Measurements from ENCODE around the gene HIVEP3. TPM values are rescaled to one million over a fixed set of nuclear protein-coding genes. Genes with fewer than 3 reads are reported as not detected.

Gene HIVEP3
- total RNA-seq, 1 experiment from 2014 or later: 11.0 TPM

- POLR2A ChIA-PET (ENCODE audit: unreplicated experiment): no interaction called here
- Histone ChIP-seq H3K9me2 (ENCODE audit: insufficient read depth) (no peaks in the 10 kb centered on the region), H3K9me3 (ENCODE audit: insufficient read depth, low read depth) (no peaks in the 10 kb centered on the region), H3K27ac (no peak overlapping the region), H3K4me3 (no peak overlapping the region), H4K20me1 (ENCODE audit: insufficient read depth) (no peaks in the 10 kb centered on the region), H3K4me1 (replicated peaks; ENCODE audit: insufficient read depth) (no peaks in the 10 kb centered on the region), H3K4me2 (no peak overlapping the region), H3K79me2 (ENCODE audit: low read depth) (no peaks in the 10 kb centered on the region), H3K27me3 (ENCODE audit: insufficient read depth, low read depth) (no peaks in the 10 kb centered on the region), H3F3A (ENCODE audit: insufficient read depth, low read depth) (no peaks in the 10 kb centered on the region), H3K36me3 (ENCODE audit: low read depth) (no peaks in the 10 kb centered on the region), H2AFZ (no peak overlapping the region)
- TF ChIP-seq CTCF (conservative IDR thresholded peaks at IDR 0.05) (no peak), EZH2 (IDR thresholded peaks at IDR 0.05; ENCODE audit: low read depth) (no peak)
- CTCF ChIA-PET: interaction anchor here (0.7 kb wide), 1 partner anchor 645 kb away, joined by 3 read pairs; no protein-coding TSS in a partner anchor
- intact Hi-C loops (cut with micrococcal nuclease; ENCODE audit: unreplicated experiment): loop anchor here (10.0 kb wide), 1 partner anchor 65 kb away; no protein-coding TSS in a partner anchor
- BruUV-seq (replicated peaks): no TSS peak
- no peak for DNase-seq
Observed at GRCh38 chr1:41749991-41750745, 168.6 kb downstream of the HIVEP3 start.

- Histone ChIP-seq H3F3A (ENCODE audit: insufficient read depth, low read depth) (no peaks in the 10 kb centered on the region), H3K4me1 (replicated peaks; ENCODE audit: insufficient read depth) (no peaks in the 10 kb centered on the region), H3K4me2 (no peak overlapping the region), H3K9me3 (ENCODE audit: insufficient read depth, low read depth) (no peaks in the 10 kb centered on the region), H3K79me2 (ENCODE audit: low read depth) (no peaks in the 10 kb centered on the region), H4K20me1 (ENCODE audit: insufficient read depth) (no peaks in the 10 kb centered on the region), H3K27me3 (ENCODE audit: insufficient read depth, low read depth) (no peaks in the 10 kb centered on the region), H3K36me3 (ENCODE audit: low read depth) (no peaks in the 10 kb centered on the region), H2AFZ (no peak overlapping the region), H3K9me2 (ENCODE audit: insufficient read depth) (no peaks in the 10 kb centered on the region), H3K27ac (no peak overlapping the region), H3K4me3 (no peak overlapping the region)
- intact Hi-C loops (cut with micrococcal nuclease; ENCODE audit: unreplicated experiment): no loop called here
- BruUV-seq (replicated peaks): no TSS peak
- no peak for DNase-seq
- ChIA-PET CTCF (no interaction called here), POLR2A (ENCODE audit: unreplicated experiment) (no interaction called here)
- TF ChIP-seq EZH2 (IDR thresholded peaks at IDR 0.05; ENCODE audit: low read depth) (no peak), CTCF (conservative IDR thresholded peaks at IDR 0.05) (no peak)
Observed at GRCh38 chr1:41745022-41745421, 173.7 kb downstream of the HIVEP3 start.

DNA sequence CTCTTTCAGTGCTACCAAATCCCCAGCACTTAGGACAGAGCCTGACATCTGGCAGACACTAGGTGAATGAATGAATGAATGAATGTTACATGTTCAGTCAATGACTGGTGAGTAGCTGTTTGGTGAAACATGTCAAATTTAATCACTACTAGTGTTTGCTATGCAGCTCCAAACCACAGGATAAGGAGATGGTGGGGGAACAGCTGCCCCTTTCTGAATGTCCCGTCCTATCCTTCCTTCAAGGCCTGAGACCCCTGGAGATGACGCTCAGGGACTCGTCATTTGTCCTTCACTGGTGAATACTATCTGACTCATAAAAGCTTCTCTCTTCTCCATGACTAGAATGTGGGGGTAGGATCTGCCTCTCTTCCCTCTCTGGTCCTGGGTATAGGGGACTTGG is 175.4 kb downstream of the HIVEP3 start:
- no peaks in the 10 kb centered on the region for H3K27me3 ChIP-seq (ENCODE audit: insufficient read depth, low read depth)
- no peaks in the 10 kb centered on the region for H3K4me1 ChIP-seq (replicated peaks; ENCODE audit: insufficient read depth)
- no peaks in the 10 kb centered on the region for H3K9me2 ChIP-seq (ENCODE audit: insufficient read depth)
- H2AFZ ChIP-seq: no peak overlapping the region
- TF ChIP-seq CTCF (conservative IDR thresholded peaks at IDR 0.05) (no peak), EZH2 (IDR thresholded peaks at IDR 0.05; ENCODE audit: low read depth) (no peak)
- no peaks in the 10 kb centered on the region for H3K79me2 ChIP-seq (ENCODE audit: low read depth)
- no TSS peak for BruUV-seq (replicated peaks)
- H4K20me1 ChIP-seq (ENCODE audit: insufficient read depth): no peaks in the 10 kb centered on the region
- H3F3A ChIP-seq (ENCODE audit: insufficient read depth, low read depth): no peaks in the 10 kb centered on the region
- CTCF ChIA-PET: no interaction called here
- POLR2A ChIA-PET (ENCODE audit: unreplicated experiment): no interaction called here
- H3K27ac ChIP-seq: no peak overlapping the region
- no peak for DNase-seq
- H3K4me2 ChIP-seq: no peak overlapping the region
- no peak overlapping the region for H3K4me3 ChIP-seq
- intact Hi-C loops (cut with micrococcal nuclease; ENCODE audit: unreplicated experiment): no loop called here
- no peaks in the 10 kb centered on the region for H3K36me3 ChIP-seq (ENCODE audit: low read depth)
- no peaks in the 10 kb centered on the region for H3K9me3 ChIP-seq (ENCODE audit: insufficient read depth, low read depth)
